ENCODE results near the gene BAIAP2.
A peak's percentile ranks its signal among the peaks of the same experiment; 100 is the strongest.

The BAIAP2 gene

GRCh38 chr17:81094509-81095382 is 59.8 kb downstream of the BAIAP2 start:
- TF ChIP-seq CTCF (IDR thresholded peaks at IDR 0.05; ENCODE audit: borderline replicate concordance, control extremely low read depth, extremely low read depth, insufficient read depth, missing control alignments): no peak
- in situ Hi-C loops (cut with MboI; ENCODE audit: low sequenced_read_pairs, unreplicated experiment): no loop called here
- DNase-seq (ENCODE audit: low spot score): no peak

- TF ChIP-seq CTCF (IDR thresholded peaks at IDR 0.05; ENCODE audit: borderline replicate concordance, control extremely low read depth, extremely low read depth, insufficient read depth, missing control alignments): no peak
- DNase-seq (ENCODE audit: low spot score): no peak
- in situ Hi-C loops (cut with MboI; ENCODE audit: low sequenced_read_pairs, unreplicated experiment): no loop called here
Measured at GRCh38 chr17:81095383-81095762, 60.4 kb downstream of the BAIAP2 start.

GRCh38 chr17:81096741-81097133 is 61.8 kb downstream of the BAIAP2 start:
- no peak for TF ChIP-seq CTCF (IDR thresholded peaks at IDR 0.05; ENCODE audit: borderline replicate concordance, control extremely low read depth, extremely low read depth, insufficient read depth, missing control alignments)
- DNase-seq (ENCODE audit: low spot score): no peak
- in situ Hi-C loops (cut with MboI; ENCODE audit: low sequenced_read_pairs, unreplicated experiment): no loop called here

- TF ChIP-seq CTCF (IDR thresholded peaks at IDR 0.05; ENCODE audit: borderline replicate concordance, control extremely low read depth, extremely low read depth, insufficient read depth, missing control alignments): peak; percentile 43
- DNase-seq (ENCODE audit: low spot score): peak; percentile 79
- in situ Hi-C loops (cut with MboI; ENCODE audit: low sequenced_read_pairs, unreplicated experiment): no loop called here
Measured at GRCh38 chr17:81097134-81097942, 62.4 kb downstream of the BAIAP2 start.

- DNase-seq (ENCODE audit: low spot score): no peak
- in situ Hi-C loops (cut with MboI; ENCODE audit: low sequenced_read_pairs, unreplicated experiment): no loop called here
- no peak for TF ChIP-seq CTCF (IDR thresholded peaks at IDR 0.05; ENCODE audit: borderline replicate concordance, control extremely low read depth, extremely low read depth, insufficient read depth, missing control alignments)
Measured at GRCh38 chr17:81097943-81098308, 63.0 kb downstream of the BAIAP2 start.

DNA sequence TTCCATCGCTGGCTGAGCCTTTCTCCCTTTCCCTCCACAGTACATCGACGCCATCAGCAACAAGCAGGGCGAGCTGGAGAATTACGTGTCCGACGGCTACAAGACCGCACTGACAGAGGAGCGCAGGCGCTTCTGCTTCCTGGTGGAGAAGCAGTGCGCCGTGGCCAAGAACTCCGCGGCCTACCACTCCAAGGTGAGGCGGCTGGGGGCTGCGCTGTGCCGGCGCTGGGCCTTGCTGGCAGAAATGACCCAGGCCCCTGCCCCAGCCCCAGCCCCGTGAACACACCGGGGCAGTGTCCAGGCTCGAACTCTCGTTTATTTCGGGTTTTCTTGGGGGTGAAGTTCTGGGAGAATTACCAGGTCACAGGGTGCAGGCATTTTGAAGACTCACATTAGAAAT is 64.9 kb downstream of the BAIAP2 start:
- no peak for DNase-seq (ENCODE audit: low spot score)
- in situ Hi-C loops (cut with MboI; ENCODE audit: low sequenced_read_pairs, unreplicated experiment): no loop called here
- TF ChIP-seq CTCF (IDR thresholded peaks at IDR 0.05; ENCODE audit: borderline replicate concordance, control extremely low read depth, extremely low read depth, insufficient read depth, missing control alignments): no peak

Data from GM13976 (cell line).